HCT116 (cell line): ENCODE data around the gene IL10RB. TPM values are rescaled to one million over a fixed set of nuclear protein-coding genes. Genes with fewer than 3 reads are reported as not detected.

Source experiments
- ATAC-seq: fragments of 200-7000 bp; cut with Tn5 transposase; 2 replicates; pipeline ENCODE4 v1.9.1; 2020; ENCODE audit warnings: mild to moderate bottlenecking, moderate library complexity
- BruUV-seq: library from RNA; stranded (reverse); fragments of 400-500 nt; replicated peaks from 2 replicates; lab custom pipeline; 2021; lab: Mats Ljungman, UMichigan
- CTCF ChIA-PET: fragments of 300-600 bp; sonication (Branson Sonifier 250); formaldehyde crosslinking; loops from one replicate; lab custom pipeline; 2021; ENCODE audit warnings: antibody characterized with exemption; lab: Charles Lee
- POLR2A ChIA-PET: fragments of 300-600, 350-600 bp; sonication (Branson Sonifier 250); formaldehyde crosslinking; loops from one replicate; lab custom pipeline; 2021; ENCODE audit warnings: antibody characterized with exemption; lab: Charles Lee
- RAD21 ChIA-PET, 2 experiments: fragments of 300-600 bp; sonication (Branson Sonifier 250); formaldehyde crosslinking; loops; one replicate each; lab custom pipeline; 2023; ENCODE audit warnings: low total read pairs in 2 of 2; ENCODE audit not compliant: uncharacterized antibody in 2 of 2, unreplicated experiment in 2 of 2, low non-redundant PET in 1 of 2; lab: Charles Lee
- DNase-seq: peaks from one replicate; pipeline ENCODE4 v3.0.0-alpha.2; 2010; ENCODE audit warnings: low read depth, low spot score
- H2AFZ ChIP-seq: fragments of 200-600 bp; shearing (Covaris generic), sonication (generic); 2 replicates; pipeline ENCODE4 v1.6.1; 2017; ENCODE audit warnings: low read depth, mixed run types, mixed read lengths, antibody characterized with exemption, low read length; ENCODE audit not compliant: poor library complexity, severe bottlenecking
- H3K27ac ChIP-seq: 2 replicates; pipeline ENCODE4 v1.5.1; 2012; ENCODE audit warnings: low read depth, low read length
- H3K27me3 ChIP-seq: fragments of 200-600 bp; sonication (generic); 2 replicates; pipeline ENCODE4 v1.6.1; 2016; ENCODE audit warnings: mixed run types, low read length, mixed read lengths; ENCODE audit not compliant: insufficient read depth
- H3K36me3 ChIP-seq, 2 experiments: fragments of 200-500 bp in 1 of 2; fragments of 200-600 bp in 1 of 2; sonication (Bioruptor generic) in 1 of 2; sonication (generic) in 1 of 2; 2 replicates each; pipeline versions ENCODE4 v1.5.1 to v1.6.1; 2014 to 2016; ENCODE audit warnings: low read length in 2 of 2, inconsistent platforms in 1 of 2, mixed read lengths in 1 of 2, mixed run types in 1 of 2; ENCODE audit not compliant: insufficient read depth in 2 of 2, control insufficient read depth in 1 of 2
- H3K4me1 ChIP-seq, 2 experiments: fragments of 200-600 bp in 1 of 2; sonication (generic) in 1 of 2; 2 replicates each; pipeline versions ENCODE4 v1.5.1 to v1.6.1; 2012 to 2017; ENCODE audit warnings: low read length in 2 of 2, inconsistent platforms in 1 of 2, mild to moderate bottlenecking in 1 of 2, mixed read lengths in 1 of 2, mixed run types in 1 of 2, moderate library complexity in 1 of 2; ENCODE audit not compliant: insufficient read depth in 2 of 2, control insufficient read depth in 1 of 2
- H3K4me2 ChIP-seq: fragments of 200-600 bp; sonication (generic); 2 replicates; pipeline ENCODE4 v1.6.1; 2017; ENCODE audit warnings: mixed run types, low read length, mixed read lengths
- H3K4me3 ChIP-seq, 2 experiments: fragments of 200-600 bp in 1 of 2; sonication (generic) in 1 of 2; replicated peaks in 1 of 2; 2 replicates each; pipeline ENCODE4 v1.5.1; 2011 to 2016; ENCODE audit warnings: low read length in 2 of 2, control low read depth in 1 of 2, low read depth in 1 of 2, mild to moderate bottlenecking in 1 of 2, mixed read lengths in 1 of 2, mixed run types in 1 of 2
- H3K79me2 ChIP-seq: fragments of 200-600 bp; sonication (generic); 2 replicates; pipeline ENCODE4 v1.6.1; 2017; ENCODE audit warnings: mild to moderate bottlenecking, mixed run types, low read length, moderate library complexity, mixed read lengths; ENCODE audit not compliant: insufficient read depth
- H3K9ac ChIP-seq: fragments of 200-600 bp; sonication (generic); 2 replicates; pipeline ENCODE4 v1.6.1; 2016; ENCODE audit warnings: low read length, mixed read lengths
- H3K9me2 ChIP-seq: fragments of 200-600 bp; sonication (generic), shearing (Covaris generic); 2 replicates; pipeline ENCODE4 v1.6.1; 2017; ENCODE audit warnings: mixed run types, mild to moderate bottlenecking, moderate library complexity; ENCODE audit not compliant: insufficient read depth
- H3K9me3 ChIP-seq, 2 experiments: fragments of 200-500 bp in 1 of 2; fragments of 200-600 bp in 1 of 2; sonication (Bioruptor generic) in 1 of 2; sonication (generic) in 1 of 2; 2 replicates each; pipeline ENCODE4 v1.6.1; 2014 to 2017; ENCODE audit warnings: low read length in 2 of 2, mixed read lengths in 2 of 2, inconsistent platforms in 1 of 2, low read depth in 1 of 2, mild to moderate bottlenecking in 1 of 2, mixed run types in 1 of 2, moderate library complexity in 1 of 2; ENCODE audit not compliant: control insufficient read depth in 1 of 2, insufficient read depth in 1 of 2
- H4K20me1 ChIP-seq: fragments of 200-600 bp; sonication (generic), shearing (Covaris generic); 2 replicates; pipeline ENCODE4 v1.6.1; 2017; ENCODE audit warnings: mixed run types, mild to moderate bottlenecking, moderate library complexity; ENCODE audit not compliant: insufficient read depth
- CBX3 ChIP-seq: IDR thresholded peaks from 2 replicates; pipeline ENCODE4 v1.6.1; 2012; ENCODE audit warnings: low read depth
- EZH2 ChIP-seq: fragments of 200-600 bp; sonication (generic); IDR thresholded peaks from 2 replicates; pipeline ENCODE4 v1.6.1; 2017; ENCODE audit warnings: antibody characterized with exemption, mixed run types
- FOSL1 ChIP-seq: IDR thresholded peaks from 2 replicates; pipeline ENCODE4 v1.6.1; 2012; ENCODE audit warnings: low read depth
- POLR2A ChIP-seq: IDR thresholded peaks from 2 replicates; pipeline ENCODE4 v1.7.0; 2011; ENCODE audit warnings: borderline replicate concordance; ENCODE audit not compliant: insufficient read depth, insufficient read length; ENCODE audit errors: extremely low read depth
- RAD21 ChIP-seq: IDR thresholded peaks from 2 replicates; pipeline ENCODE4 v1.6.1; 2012; ENCODE audit warnings: low read depth, mild to moderate bottlenecking
- YY1 ChIP-seq: IDR thresholded peaks from 2 replicates; pipeline ENCODE4 v1.6.1; 2011; ENCODE audit warnings: low read length, low read depth, moderate library complexity, mild to moderate bottlenecking; ENCODE audit not compliant: insufficient replicate concordance; ENCODE audit errors: extremely low read depth
- ZFX ChIP-seq: fragments of 450-650 bp; IDR thresholded peaks from 2 replicates; pipeline ENCODE4 v1.6.1; 2017
- ZNF274 ChIP-seq: fragments of 200-500 bp; sonication (Bioruptor generic); IDR thresholded peaks from 2 replicates; pipeline ENCODE4 v1.6.1; 2014; ENCODE audit warnings: mild to moderate bottlenecking, low read depth, low read length, inconsistent platforms
- intact Hi-C: fragments of 100-400 bp; cut with micrococcal nuclease; formaldehyde crosslinking; loops from 2 replicates; pipeline ENCODE4 v1.10.0; 2022
- total RNA-seq: library from RNA; stranded (reverse); gene quantifications from one replicate; pipeline ENCODE4 v1.2.1, GENCODE V29; 2021; ENCODE audit not compliant: unreplicated experiment
- TF ChIP-seq, protein P1 (sequence below): IDR thresholded peaks from 2 replicates; pipeline ENCODE4 v1.6.1; 2012
- TF ChIP-seq, protein P2 (sequence below), 3 experiments: fragments of 200-600 bp in 1 of 3; sonication (generic) in 1 of 3; IDR thresholded peaks in 2 of 3; conservative IDR thresholded peaks in 1 of 3; 2 replicates each; pipeline ENCODE4 v1.5.1; 2012 to 2017; ENCODE audit warnings: low read depth in 2 of 3, low read length in 2 of 3, antibody characterized with exemption in 1 of 3, borderline replicate concordance in 1 of 3, control low read depth in 1 of 3, mild to moderate bottlenecking in 1 of 3, mixed read lengths in 1 of 3, mixed run types in 1 of 3, moderate library complexity in 1 of 3; ENCODE audit not compliant: insufficient read depth in 1 of 3

Gene IL10RB
- total RNA-seq, 1 experiment from 2014 or later, result 13.7 TPM

DNA sequence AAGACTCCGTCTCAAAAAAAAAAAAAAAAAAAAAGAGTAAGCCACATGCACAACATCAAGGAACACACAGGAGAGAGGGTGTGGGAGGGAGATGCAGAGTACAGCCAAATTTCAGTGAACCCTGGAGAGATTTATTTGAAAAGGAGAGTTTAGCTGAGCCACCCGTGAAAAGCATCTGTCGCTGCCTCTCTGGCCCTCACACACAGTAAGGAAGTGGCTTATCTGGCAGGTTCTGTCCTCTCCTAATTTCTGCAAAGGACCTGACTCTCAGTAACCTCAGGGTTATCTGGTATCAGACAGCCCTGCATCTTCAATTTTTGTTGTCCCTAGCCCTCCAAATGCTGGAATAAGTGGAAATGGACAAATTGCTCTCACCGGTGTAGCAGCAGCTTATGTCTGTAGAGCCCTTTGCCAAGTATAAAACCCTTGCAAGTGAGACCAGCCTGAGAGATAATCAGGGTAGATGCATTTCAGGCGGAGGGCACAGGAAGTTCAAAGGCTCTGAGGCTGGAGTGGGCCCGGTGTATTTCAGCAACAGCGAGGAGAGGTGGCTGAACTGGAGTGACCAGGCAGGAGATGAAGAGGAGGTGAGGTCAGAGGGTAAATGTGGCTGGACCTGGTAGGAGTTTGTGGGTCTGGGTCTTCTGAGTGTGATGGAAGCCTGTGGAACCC lies 16.7 kb upstream of the IL10RB start:
- POLR2A ChIA-PET, result no interaction called here
- Histone ChIP-seq H3K27me3 (no peaks in the 10 kb centered on the region), H3K79me2 (no peaks in the 10 kb centered on the region)
- TF ChIP-seq CBX3 (no peak), ZNF274 (no peak), RAD21 (no peak), POLR2A (no peak), ZFX (no peak), EZH2 (no peak), FOSL1 (no peak), YY1 (no peak)
- TF ChIP-seq, protein P1, sequence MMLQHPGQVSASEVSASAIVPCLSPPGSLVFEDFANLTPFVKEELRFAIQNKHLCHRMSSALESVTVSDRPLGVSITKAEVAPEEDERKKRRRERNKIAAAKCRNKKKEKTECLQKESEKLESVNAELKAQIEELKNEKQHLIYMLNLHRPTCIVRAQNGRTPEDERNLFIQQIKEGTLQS, result no peak
- TF ChIP-seq, protein P2, sequence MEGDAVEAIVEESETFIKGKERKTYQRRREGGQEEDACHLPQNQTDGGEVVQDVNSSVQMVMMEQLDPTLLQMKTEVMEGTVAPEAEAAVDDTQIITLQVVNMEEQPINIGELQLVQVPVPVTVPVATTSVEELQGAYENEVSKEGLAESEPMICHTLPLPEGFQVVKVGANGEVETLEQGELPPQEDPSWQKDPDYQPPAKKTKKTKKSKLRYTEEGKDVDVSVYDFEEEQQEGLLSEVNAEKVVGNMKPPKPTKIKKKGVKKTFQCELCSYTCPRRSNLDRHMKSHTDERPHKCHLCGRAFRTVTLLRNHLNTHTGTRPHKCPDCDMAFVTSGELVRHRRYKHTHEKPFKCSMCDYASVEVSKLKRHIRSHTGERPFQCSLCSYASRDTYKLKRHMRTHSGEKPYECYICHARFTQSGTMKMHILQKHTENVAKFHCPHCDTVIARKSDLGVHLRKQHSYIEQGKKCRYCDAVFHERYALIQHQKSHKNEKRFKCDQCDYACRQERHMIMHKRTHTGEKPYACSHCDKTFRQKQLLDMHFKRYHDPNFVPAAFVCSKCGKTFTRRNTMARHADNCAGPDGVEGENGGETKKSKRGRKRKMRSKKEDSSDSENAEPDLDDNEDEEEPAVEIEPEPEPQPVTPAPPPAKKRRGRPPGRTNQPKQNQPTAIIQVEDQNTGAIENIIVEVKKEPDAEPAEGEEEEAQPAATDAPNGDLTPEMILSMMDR (IDR thresholded peaks at IDR 0.05 in 2 of 3, conservative IDR thresholded peaks at IDR 0.05 in 1 of 3; ENCODE audit: borderline replicate concordance in 1 of 3, insufficient read depth in 1 of 3, low read depth in 2 of 3, low read length in 2 of 3), result no peak
- TF ChIP-seq, all 23 proteins: peak for 0
- ChIA-PET RAD21 (no interaction called here), CTCF (no interaction called here)
- Histone ChIP-seq H3K36me3 (peaks cover 20 to 37% of the 10 kb centered on the region in 2 experiments; a peak in 3 of 4 replicates), H3K27ac (no peak overlapping the region), H3K9me3 (no peaks in the 10 kb centered on the region), H3K4me2 (no peak overlapping the region), H3K9ac (no peak overlapping the region), H4K20me1 (no peaks in the 10 kb centered on the region), H3K9me2 (no peaks in the 10 kb centered on the region), H3K4me1 (no peaks in the 10 kb centered on the region), H2AFZ (no peak overlapping the region), H3K4me3 (no peak overlapping the region)
- no peak for DNase-seq
- intact Hi-C loops, result no loop called here
- ATAC-seq, result no peak
- BruUV-seq, result no TSS peak
